ENCODE data around the gene GATA2. TPM values are rescaled to one million over a fixed set of nuclear protein-coding genes. Genes with fewer than 3 reads are reported as not detected.

Gene GATA2
- total and polyA plus RNA-seq, 2 of the 13 experiments (the other 11 are each of a cell fraction or from before 2014, with no cell fraction given) = 3.5 to 6.2 TPM

GRCh38 chr3:128486681-128487537 is 6.1 kb downstream of the GATA2 start (continued):
- TF ChIP-seq TSC22D2 (CRISPR knock-in tag; IDR thresholded peaks at IDR 0.05; ENCODE audit: borderline replicate concordance) = no peak
- no peak for TF ChIP-seq SNAPC2 (CRISPR knock-in tag; IDR thresholded peaks at IDR 0.05)
- TF ChIP-seq EZH2 (conservative IDR thresholded peaks at IDR 0.05; ENCODE audit: low read depth, low read length) = no peak
- no peak for TF ChIP-seq ZNF605 (CRISPR knock-in tag; IDR thresholded peaks at IDR 0.05)
- TF ChIP-seq RCOR2 (CRISPR knock-in tag; IDR thresholded peaks at IDR 0.05) = no peak
- no peak for TF ChIP-seq MEF2D (CRISPR knock-in tag; IDR thresholded peaks at IDR 0.05)
- TF ChIP-seq ZNF777 (CRISPR knock-in tag; IDR thresholded peaks at IDR 0.05) = 0 out of 2 replicates have a peak, but pooled peaks have one; percentile 11
- TF ChIP-seq ETS1 (CRISPR knock-in tag; IDR thresholded peaks at IDR 0.05) = no peak
- no peak for TF ChIP-seq ATF7-NPFF (CRISPR knock-in tag; IDR thresholded peaks at IDR 0.05; ENCODE audit: low read depth)
- TF ChIP-seq RFX3 (CRISPR knock-in tag; IDR thresholded peaks at IDR 0.05) = no peak
- 0 out of 2 replicates have a peak, but pooled peaks have one; percentile 48 for TF ChIP-seq ZNF547 (CRISPR knock-in tag; IDR thresholded peaks at IDR 0.05)
- 0 out of 2 replicates have a peak, but pooled peaks have one; percentile 54 for TF ChIP-seq REL (CRISPR knock-in tag; conservative IDR thresholded peaks at IDR 0.05)
- TF ChIP-seq PCBP1 (IDR thresholded peaks at IDR 0.05; ENCODE audit: borderline replicate concordance, low read depth, low read length) = no peak
- TF ChIP-seq ZFP37 (CRISPR knock-in tag; IDR thresholded peaks at IDR 0.05; ENCODE audit: borderline replicate concordance) = no peak
- no peak for TF ChIP-seq ZFP41 (CRISPR knock-in tag; IDR thresholded peaks at IDR 0.05; ENCODE audit: borderline replicate concordance)
- TF ChIP-seq HNF4G (IDR thresholded peaks at IDR 0.05; ENCODE audit: borderline replicate concordance, low read depth, low read length) = no peak
- TF ChIP-seq HNF4G (CRISPR knock-in tag; IDR thresholded peaks at IDR 0.05; ENCODE audit: borderline replicate concordance, low read depth) = 0 out of 2 replicates have a peak, but pooled peaks have one; percentile 26
- TF ChIP-seq ZNF124 (CRISPR knock-in tag; IDR thresholded peaks at IDR 0.05) = no peak
- TF ChIP-seq HOXD1 (CRISPR knock-in tag; IDR thresholded peaks at IDR 0.05) = 0 out of 2 replicates have a peak, but pooled peaks have one; percentile 34
- TF ChIP-seq SIX1 (CRISPR knock-in tag; IDR thresholded peaks at IDR 0.05; ENCODE audit: borderline replicate concordance) = no peak
- no peak for TF ChIP-seq ZNF562 (CRISPR knock-in tag; IDR thresholded peaks at IDR 0.05; ENCODE audit: borderline replicate concordance)
- TF ChIP-seq ZNF331 (CRISPR knock-in tag; IDR thresholded peaks at IDR 0.05) = no peak
- TF ChIP-seq ARID4A (CRISPR knock-in tag; IDR thresholded peaks at IDR 0.05; ENCODE audit: borderline replicate concordance) = no peak
- peak; percentile 64 for TF ChIP-seq HNRNPLL (IDR thresholded peaks at IDR 0.05; ENCODE audit: low read depth, low read length, poor library complexity, severe bottlenecking)
- TF ChIP-seq CREM (IDR thresholded peaks at IDR 0.05) = no peak
- TF ChIP-seq CREM (CRISPR knock-in tag; IDR thresholded peaks at IDR 0.05) = no peak
